NCI-H2029 treated with DMSO at 0.1 percent for 48 hours (cell line): ENCODE results near the gene GXYLT2.

Experiments used
- DNase-seq: peaks from one replicate; lab custom pipeline; 2025; lab: John Stamatoyannopoulos, UW

GXYLT2 gene

DNA sequence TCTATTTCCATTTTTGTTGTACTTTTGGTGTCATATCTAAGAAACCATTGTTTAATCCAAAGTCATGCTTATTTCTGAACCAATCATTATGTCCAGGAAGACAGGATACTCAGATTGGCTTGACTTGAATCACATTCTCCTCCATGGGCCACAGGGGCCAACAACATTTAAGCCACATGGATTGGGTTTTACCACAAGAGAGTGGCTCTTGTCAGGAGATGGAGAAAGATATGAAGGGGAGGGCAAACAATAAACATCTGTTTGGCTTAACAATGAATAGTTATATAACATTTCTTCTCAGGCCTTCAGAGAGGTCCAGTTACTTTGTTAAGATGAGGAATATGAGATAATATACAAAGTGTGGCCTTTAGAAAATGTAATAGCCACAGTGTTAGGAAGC is 44.6 kb downstream of the GXYLT2 start:
- no peak for DNase-seq

DNA sequence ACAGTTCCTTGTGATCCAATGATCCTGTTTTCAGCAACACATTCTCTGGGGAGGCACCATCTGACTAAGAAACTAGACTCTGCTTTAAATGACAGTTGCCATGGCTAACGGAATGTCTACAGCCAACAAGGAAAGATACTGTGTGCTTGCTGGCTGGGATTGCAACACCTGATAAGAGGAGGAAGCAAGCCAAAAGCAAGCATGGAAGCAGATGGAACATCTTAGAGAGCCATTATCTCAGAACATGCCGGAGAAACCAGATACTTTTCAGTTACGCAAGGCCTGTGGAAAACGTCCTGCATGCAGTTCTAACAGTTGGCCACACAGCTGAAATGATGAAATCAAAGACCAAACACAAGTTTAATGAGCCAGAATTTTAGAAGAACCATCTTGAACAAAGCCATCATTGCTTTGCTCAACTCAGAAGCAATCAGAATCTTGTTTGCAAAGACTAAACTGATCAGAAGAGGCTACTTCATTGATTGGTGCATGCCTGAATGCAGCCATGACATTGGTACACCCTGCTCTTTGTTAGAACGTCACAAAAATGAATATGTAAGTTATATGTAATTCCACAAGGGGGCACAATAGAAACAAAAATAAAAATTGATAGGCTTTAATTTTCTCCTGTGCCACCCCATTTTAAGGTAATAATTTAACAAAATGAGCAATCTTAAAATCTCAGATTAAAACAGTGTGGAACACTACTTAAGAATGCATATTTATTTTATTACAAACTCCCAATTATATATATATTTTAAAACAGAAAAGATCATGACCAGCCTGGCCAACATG is 50.8 kb downstream of the GXYLT2 start:
- DNase-seq = peak; percentile 21

DNA sequence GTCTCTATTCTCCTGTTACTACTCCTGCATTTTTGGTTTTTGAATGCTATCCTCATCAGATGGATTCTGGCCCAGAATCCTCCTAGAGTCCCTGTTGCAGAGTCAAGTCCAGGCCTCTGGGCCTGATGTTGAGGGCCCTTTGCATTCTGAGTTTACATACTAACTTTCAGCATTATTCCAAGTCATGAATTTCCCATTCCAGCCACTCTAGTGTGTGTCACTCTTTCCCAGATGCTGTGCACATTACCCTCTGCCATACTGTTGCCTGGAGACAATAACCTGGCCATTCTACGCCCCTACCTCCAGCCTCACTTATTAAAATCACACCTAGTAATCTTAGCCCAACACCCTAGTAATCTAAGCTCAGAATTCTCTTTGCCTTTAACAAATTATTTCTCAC is 53.4 kb downstream of the GXYLT2 start:
- no peak for DNase-seq

DNA sequence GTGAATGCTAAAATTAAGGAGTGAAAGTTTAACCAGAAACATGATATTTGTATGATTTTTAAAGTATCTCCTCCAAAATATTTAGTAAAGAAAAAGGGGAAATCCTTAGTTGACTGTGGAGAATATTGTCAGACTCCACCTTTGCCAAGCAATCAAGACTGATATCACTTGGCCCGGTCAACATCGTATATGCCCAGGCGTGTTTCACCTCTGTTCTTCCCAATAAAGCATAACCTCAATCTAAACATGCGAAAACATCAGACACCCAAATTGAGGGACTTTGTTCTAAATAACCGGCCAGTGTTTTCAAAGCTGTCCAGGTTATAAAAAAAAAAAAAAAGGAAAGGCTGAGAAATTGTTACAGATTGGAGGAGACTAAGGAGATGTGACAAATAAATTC is 54.6 kb downstream of the GXYLT2 start:
- DNase-seq = no peak

DNA sequence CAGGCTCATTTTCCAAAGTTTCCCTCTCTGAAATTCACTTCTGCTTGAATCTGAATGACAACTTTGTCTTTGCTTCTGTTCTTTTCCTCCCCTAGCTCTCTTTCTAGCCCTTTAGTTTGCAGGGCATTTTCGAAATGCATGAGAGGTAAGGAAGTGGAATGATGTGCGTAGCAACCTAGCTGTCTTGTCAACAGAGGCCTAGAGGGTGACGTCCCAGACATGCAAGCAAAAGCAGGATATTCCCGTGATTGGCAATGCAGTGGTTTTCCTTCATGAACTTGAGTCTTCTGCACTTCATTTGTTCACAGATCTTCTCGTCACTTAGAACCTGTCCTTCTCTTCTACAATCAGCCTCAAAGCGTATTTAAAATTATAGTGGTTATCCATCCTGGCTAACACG is 56.9 kb downstream of the GXYLT2 start:
- DNase-seq = no peak

DNA sequence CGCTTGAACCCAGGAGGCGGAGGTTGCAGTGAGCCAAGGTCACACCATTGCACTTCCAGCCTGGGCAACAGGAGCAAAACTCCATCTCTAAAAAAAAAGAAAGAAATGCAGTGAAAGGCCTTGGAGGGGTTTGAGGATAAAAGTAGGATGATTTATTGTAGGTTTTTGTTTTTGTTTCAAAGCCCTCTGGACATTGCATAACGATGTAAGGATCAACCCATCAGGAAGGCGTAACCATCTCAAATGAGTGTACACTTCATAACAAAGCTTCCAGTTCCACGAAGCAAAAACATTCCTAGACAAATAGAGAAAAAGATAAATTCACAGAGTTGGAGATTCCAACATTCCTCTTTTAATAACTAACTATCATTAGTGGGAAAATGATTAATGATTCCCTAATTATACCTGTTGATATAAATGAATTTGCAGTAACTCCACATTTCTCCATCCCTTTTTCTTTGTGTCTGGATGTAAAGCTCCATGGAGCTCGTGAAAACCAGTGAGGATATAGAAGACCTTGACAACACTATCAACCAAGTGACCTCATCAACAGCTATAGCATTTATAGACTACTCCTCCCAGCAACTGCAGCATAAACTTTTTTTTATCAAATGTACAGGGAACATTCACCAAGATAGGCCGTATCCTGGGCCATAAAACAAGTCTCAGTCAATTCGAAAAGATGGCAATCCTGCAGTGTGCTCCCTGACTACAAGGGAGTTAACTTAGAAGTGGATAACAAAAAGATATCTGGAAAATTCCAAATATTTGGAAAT is 60.1 kb downstream of the GXYLT2 start:
- DNase-seq = no peak

DNA sequence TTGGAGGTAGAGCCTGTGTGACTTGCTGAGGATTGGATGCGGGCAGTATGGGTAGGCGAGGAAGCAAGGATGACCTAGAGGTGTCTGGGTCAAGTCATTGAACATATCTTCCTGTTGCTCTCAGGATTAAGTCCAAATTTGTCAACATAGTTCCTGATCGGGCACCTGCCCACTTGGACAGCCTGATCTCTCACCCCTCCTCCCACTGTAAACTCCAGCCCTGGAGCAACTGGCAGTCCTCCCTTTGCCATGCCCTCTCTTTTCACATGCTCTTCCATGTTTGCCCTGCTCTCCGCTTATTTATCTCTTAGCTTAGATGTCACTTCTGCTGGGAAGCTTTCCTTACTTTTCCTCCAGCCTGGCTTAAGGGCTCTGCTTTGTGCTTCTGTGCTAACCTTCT is 61.2 kb downstream of the GXYLT2 start:
- no peak for DNase-seq

DNA sequence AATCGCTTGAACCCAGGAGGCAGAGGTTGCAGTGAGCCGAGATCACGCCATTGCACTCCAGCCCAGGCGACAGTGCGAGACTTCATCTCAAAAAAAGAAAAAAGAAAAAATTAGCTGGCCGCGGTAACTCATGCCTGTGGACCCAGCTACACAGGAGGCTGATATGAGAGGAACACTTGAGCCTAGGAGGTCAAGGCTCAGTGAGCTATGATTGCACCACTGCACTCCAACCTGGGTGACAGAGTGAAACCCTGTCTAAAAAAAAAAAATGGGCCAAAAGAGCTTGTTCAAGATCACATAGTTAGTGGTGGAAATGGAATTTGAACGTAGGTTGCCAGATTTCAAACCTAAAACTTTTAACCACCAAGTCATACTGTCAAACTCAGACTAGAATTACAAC is 62.5 kb downstream of the GXYLT2 start:
- DNase-seq = no peak

DNA sequence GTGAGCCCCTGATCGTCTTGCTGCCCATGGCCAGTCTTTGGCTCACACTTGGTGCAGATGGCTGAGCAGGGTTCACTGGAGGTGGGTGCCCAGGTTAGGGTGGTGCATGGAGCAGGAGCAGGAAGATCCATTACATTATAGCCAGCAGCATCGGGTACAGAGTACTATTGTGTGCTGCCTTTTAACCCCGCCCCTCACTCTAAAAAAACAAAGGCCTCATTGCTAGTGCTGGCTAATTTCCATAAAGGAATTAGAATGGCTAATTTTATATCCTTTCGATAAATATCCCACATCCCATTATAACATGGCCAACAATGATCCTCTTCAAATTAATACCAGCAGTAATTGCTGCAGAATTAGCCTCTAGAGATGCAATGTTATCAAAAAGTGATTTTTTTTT is 63.0 kb downstream of the GXYLT2 start:
- DNase-seq = no peak

DNA sequence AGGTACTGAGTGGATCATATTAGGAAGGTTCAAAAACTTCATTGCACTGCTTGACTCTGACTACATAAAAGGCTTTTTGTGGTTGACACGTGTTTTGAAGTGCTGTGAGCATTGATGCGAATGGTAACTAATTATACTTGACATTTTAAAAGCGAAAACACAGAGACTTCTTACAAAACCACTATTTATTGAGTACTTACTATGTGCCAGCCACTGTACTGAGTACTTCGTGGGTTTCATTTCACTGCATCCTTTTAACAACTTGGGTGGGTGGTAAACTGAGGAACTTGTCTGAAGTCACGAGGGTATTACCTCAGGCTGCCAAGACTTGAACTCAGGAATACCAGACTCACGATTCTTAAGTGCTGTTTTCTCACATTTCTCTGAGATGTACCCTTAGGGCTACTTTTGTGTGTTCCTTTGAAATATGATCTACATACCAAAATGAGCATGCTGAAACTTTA is 63.4 kb downstream of the GXYLT2 start:
- DNase-seq = no peak

DNA sequence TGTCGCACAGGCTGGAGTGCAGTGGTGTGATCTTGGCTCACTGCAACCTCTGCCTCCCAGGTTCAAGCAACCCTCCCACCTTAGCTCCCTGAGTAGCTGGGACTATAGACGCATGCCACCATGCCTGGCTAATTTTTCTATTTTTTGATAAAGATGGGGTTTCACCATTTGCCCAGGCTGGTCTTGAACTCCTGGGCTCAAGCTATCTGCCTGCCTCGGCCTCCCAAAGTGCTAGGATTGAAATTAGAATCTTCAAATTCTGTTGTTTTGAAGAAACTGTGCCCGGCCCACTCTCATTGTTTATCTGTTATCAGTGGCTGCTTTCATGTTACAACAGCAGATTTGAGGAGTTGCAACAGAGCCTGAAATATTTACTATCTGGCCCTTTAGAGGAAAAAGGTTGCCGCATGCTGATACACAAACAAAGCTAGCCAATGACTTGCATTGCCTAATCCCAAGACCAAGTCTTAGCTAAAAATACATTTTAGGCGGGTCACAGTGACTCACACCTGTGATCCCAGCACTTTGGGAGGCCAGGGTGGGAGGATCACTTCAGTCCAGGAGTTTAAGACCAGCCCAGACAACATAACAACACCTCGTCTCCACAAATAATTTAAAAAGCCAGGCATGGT is 65.6 kb downstream of the GXYLT2 start:
- no peak for DNase-seq

DNA sequence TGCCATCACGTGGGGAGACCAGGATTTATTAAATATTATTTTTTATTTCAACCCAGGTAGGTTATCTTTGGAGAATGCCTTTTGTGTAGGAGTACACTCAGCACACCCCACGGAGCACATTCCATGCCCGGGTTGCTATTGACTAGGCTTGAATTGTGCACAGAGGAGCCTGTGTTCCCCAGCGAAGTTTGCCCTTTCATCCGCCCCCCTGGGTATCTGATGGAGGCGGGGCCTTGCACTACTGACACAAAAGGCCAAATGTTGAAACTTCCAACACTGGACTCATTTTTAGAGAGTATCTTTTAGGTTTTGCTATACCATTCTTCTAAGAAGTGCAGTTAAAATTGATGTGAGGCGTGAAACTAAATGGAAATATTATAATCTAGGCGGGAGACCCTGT is 69.5 kb downstream of the GXYLT2 start:
- no peak for DNase-seq

DNA sequence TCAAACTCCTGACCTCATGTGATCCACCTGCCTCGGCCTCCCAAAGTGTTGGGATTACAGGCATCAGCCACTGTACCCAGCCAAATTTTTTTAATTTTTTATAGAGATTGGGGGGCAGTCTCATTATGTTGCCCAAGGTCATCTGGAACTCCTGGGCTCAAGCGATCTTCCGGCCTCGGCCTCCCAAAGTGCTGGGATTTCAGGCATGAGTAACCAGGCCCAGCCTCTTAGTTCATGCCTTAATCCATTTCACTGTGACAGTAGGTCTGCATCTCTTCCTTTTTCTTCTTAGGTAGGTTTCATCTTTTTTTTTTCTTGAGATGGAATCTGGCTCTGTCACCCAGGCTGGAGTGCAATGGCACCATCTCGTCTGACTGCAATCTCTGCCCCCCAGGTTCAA is 71.5 kb downstream of the GXYLT2 start:
- DNase-seq = no peak

DNA sequence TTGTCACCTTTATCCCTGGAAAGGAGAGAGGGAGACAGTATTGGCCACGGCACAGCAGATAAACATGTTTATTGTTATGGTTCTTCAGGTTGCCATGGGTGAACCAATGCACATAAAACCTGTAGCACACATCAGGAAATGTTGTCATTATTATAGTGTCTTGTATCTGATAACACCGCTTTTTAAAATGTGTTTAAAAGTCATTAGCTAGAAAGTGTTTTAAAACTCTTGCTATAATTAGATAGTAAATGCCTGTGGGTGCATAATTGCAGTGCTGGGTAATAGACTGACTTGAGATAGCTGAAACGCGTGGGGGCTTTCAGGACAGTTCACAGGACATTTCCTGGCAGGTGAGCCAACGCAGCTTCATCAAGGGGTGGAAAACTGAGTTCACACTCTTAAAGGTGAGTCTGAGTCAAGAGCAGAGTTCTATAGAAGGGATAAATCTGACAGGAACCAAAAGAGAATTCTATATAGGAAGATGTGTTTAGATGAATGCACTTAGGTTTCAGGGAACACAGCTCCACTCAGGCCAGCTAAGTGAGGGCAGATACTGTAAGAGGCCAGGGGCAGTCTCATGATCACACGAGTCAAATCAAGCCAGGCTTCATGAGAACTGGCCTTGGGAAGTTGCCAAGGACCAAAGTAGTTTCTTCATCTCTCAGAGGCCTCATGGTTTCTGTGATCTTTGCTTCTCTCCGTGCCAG is 73.1 kb downstream of the GXYLT2 start:
- peak; percentile 28 for DNase-seq

DNA sequence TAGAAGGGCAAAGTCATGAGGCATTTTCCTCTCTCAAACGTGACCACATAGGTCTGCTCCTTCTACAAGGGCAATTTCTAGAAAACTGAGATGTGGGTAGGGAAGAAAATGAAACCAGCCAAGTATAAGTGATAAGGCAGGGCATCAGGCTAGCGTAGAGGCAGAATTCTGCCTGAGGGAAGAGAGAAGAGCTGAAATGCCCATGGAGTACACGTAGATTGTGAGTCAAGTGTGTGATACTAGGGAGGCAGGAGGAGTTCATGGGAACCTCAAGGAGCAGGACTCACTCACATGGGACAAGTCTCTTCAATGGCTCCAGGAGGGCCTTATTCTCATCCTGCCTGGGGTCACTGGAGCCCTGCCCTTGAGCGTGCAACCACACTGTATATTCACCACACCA is 73.9 kb downstream of the GXYLT2 start:
- DNase-seq = no peak

DNA sequence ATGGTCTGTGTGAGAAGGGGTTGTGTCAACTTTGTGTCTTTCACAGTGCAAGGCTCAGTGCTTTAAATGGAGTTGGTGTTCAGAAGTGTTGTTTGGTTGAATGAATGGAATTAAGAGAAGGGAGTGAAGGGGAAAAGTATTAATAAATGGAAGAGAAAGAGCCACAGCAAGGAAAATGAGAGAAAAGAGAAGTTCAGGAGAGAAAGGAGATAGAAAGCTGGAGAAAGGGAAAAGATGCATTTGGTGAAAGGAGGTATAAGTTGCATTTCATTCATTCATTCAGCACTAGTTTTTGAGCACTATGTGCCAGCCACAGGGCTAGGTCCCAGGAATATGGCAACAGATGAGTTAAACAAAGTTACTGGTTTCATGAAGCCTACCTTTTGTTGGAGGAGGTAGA is 74.5 kb downstream of the GXYLT2 start:
- no peak for DNase-seq

DNA sequence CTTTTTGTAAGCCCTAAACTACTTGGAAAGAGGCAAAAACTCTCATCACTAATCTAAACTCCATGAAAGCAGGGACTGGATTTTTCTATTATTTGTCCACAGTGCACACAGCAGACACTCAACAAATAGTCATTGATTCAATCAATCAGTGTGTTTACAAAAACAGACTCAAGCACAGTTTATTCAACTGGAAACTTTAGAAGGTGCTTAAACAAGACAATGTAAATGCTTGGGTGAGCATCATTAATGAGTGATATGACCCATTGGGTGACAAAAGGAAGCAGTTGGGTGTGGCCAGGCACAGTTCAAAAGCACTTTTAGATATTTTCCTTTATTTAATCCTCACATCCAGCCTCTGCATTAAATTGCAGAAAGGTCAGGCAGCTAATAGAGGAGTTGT is 76.8 kb downstream of the GXYLT2 start:
- no peak for DNase-seq

DNA sequence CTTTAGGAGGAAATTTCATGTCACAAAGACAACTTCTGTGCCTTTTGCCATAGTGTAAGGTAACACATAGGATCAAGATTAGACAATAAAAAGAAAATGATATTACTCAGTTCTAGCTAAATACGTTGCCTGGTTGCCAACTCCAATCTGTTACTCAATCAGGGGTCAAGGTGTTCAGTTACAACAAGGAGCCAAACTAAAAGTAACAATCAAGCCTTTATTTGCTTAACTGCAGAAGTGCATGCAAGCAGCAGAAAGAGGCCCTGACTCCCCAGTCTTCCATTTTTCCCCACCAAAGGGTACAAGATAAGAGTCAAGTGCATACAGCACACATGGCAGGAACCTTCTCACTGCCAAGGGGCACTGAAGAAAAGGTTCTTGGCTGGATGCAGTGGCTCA is 80.4 kb downstream of the GXYLT2 start:
- DNase-seq = no peak

DNA sequence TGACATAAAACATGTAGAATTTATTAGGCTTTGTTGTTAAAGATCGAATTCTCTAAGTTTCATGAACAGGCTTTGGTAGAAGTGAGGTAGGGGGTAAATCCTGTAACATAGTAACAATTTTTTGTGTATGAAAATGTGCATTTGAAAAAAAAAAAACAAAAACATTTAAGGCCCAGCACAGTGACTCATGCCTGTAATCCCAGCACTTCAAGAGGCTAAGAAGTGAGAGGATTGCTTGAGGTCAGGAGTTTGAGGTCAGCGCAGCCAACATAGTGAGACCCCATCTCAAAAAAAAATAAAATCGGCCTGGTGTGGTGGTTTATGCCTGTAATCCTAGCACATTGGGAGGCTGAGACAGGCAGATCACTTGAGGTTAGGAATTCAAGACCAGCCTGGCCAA is 81.9 kb downstream of the GXYLT2 start:
- DNase-seq = no peak

DNA sequence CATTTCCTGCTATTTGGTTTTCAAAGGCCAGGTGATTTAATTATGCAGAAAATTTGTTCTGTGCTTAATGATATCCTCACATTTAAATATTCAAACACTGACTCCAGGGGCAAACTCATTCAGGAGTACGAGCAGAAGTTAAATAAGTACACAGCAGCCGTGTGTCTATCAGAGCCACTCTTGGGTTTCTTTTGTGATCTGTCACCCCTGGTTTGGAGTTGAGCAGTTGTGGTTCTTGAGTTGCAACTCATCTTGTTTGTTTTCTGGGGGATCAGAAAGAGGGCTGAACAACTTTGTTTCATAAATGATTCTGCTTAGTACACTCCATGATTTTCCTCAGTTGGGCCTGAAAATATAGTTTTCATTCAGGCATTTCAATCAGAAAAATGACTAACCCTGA is 83.1 kb downstream of the GXYLT2 start:
- no peak for DNase-seq

DNA sequence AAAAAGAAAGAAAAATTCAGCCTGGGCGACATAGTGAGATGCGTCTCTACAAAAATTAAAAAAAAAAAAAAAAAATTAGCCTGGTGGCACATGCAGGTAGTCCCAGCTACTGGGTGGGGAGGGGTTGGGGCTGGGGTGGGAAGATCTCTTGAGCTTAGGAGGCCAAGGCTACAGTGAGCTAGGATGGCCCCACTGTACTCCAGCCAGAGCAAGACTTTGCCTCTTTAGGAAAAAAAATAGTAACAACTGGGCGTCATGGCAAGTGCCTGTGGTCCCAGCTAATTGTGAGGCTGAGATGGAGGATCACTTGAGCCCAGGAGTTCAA is 84.8 kb downstream of the GXYLT2 start:
- DNase-seq = no peak

DNA sequence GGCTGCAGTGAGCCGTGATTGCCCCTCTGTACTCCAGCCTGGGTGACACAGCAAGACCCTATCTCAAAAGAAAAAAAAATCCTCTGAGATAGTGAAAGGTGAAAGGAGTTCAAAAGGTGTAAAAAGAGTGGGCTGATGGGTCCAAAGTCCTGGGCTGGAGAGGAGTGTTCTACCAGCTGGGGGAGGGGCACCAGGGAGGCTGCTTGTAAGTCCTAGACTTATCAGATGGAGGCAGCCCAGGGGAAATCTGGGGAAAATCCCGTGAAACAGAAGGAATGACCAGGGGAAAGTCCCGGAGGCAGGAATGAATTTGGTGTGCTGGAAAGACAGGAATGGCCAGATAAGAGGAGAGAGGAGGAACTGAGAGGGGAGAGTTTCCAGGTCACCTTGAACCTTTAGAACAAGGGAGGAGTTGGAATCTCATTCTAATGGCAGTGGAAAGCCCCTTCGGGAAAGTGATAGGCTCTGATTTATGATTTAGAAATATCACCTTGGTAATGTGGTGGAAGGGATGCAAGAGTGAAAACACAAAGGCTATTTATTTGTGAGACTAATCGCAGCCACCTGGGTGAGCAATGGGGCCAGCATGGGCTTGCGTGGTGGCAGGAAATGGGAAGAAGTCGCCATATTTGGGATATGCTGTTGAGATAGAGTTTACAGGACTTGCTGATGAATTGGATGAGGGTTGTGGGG is 85.3 kb downstream of the GXYLT2 start:
- no peak for DNase-seq
